SU-DHL-6 (cell line): ENCODE measurements around the gene CECR2.

ENCODE experiments used
- H2AFZ ChIP-seq: fragments of 200-600 bp; sonication (generic); 2 replicates; pipeline ENCODE4 v1.6.1; 2014; ENCODE audit warnings: low read depth, mild to moderate bottlenecking, moderate library complexity, mixed read lengths, antibody characterized with exemption, low read length; ENCODE audit not compliant: severe bottlenecking
- H3F3A ChIP-seq: fragments of 200-600 bp; shearing (Covaris generic); 2 replicates; pipeline ENCODE4 v1.6.0; 2016; ENCODE audit warnings: antibody characterized with exemption, mild to moderate bottlenecking; ENCODE audit not compliant: insufficient read depth
- H3K27ac ChIP-seq: fragments of 200-600 bp; sonication (generic); 2 replicates; pipeline ENCODE4 v1.5.1; 2016; ENCODE audit warnings: low read depth, mild to moderate bottlenecking, low read length, moderate library complexity, mixed read lengths
- H3K27me3 ChIP-seq: fragments of 200-600 bp; sonication (generic), shearing (Covaris generic); 2 replicates; pipeline ENCODE4 v1.6.0; 2014; ENCODE audit warnings: mild to moderate bottlenecking, low read length
- H3K36me3 ChIP-seq: fragments of 200-600 bp; sonication (generic); 2 replicates; pipeline ENCODE4 v1.6.1; 2014; ENCODE audit warnings: mild to moderate bottlenecking, low read length, mixed read lengths
- H3K4me2 ChIP-seq: fragments of 300-600, 200-600 bp; shearing (Covaris generic), sonication (generic); 2 replicates; pipeline ENCODE4 v1.6.0; 2014; ENCODE audit warnings: low read length, low read depth, mild to moderate bottlenecking; ENCODE audit not compliant: poor library complexity, severe bottlenecking
- H3K4me3 ChIP-seq: fragments of 200-600 bp; sonication (generic); 2 replicates; pipeline ENCODE4 v1.5.1; 2014; ENCODE audit warnings: antibody characterized with exemption, low read length, mild to moderate bottlenecking, mixed read lengths; ENCODE audit not compliant: insufficient read depth, poor library complexity, severe bottlenecking
- H3K79me2 ChIP-seq: fragments of 200-600 bp; sonication (generic); 2 replicates; pipeline ENCODE4 v1.6.1; 2014; ENCODE audit warnings: mild to moderate bottlenecking, low read length, moderate library complexity; ENCODE audit not compliant: insufficient read depth
- H3K9ac ChIP-seq: fragments of 200-600 bp; sonication (generic); 2 replicates; pipeline ENCODE4 v1.7.0; 2014; ENCODE audit warnings: mild to moderate bottlenecking, low read length
- H3K9me2 ChIP-seq: fragments of 200-600 bp; sonication (generic); replicated peaks from 2 replicates; pipeline ENCODE4 v1.6.1; 2014; ENCODE audit warnings: low read length; ENCODE audit not compliant: insufficient read depth
- H3K9me3 ChIP-seq: fragments of 200-600 bp; sonication (generic); 2 replicates; pipeline ENCODE4 v1.6.1; 2014; ENCODE audit warnings: low read length, mixed read lengths; ENCODE audit not compliant: insufficient read depth
- H4K20me1 ChIP-seq: fragments of 200-600 bp; sonication (generic); 2 replicates; pipeline ENCODE4 v1.6.1; 2014; ENCODE audit warnings: low read depth, mild to moderate bottlenecking, antibody characterized with exemption, low read length, moderate library complexity, mixed read lengths
- CTCF ChIP-seq: fragments of 200-600 bp; sonication (generic); IDR thresholded peaks from one replicate; pipeline ENCODE4 v1.5.1; 2017; ENCODE audit warnings: antibody characterized with exemption, mild to moderate bottlenecking, low read length, moderate library complexity; ENCODE audit not compliant: insufficient read depth, poor library complexity, severe bottlenecking
- EZH2phosphoT487 ChIP-seq: fragments of 200-600 bp; sonication (generic), shearing (Covaris generic); conservative IDR thresholded peaks from 2 replicates; pipeline ENCODE4 v1.6.1; 2018; ENCODE audit warnings: mild to moderate bottlenecking, antibody characterized with exemption, low read length, moderate library complexity, mixed read lengths

The CECR2 gene

GRCh38 chr22:17548010-17548755 lies 178.9 kb downstream of the CECR2 start:
- Histone ChIP-seq H3K27ac (no peak overlapping the region), H3F3A (no peaks in the 10 kb centered on the region), H3K36me3 (no peaks in the 10 kb centered on the region), H3K27me3 (no peaks in the 10 kb centered on the region), H3K9me3 (no peaks in the 10 kb centered on the region), H3K4me2 (no peak overlapping the region), H4K20me1 (no peaks in the 10 kb centered on the region), H3K9ac (no peak overlapping the region), H3K4me3 (no peak overlapping the region), H3K79me2 (no peaks in the 10 kb centered on the region), H3K9me2 (no peaks in the 10 kb centered on the region), H2AFZ (no peak overlapping the region)
- no peak for TF ChIP-seq CTCF
- no peak for TF ChIP-seq EZH2phosphoT487

GRCh38 chr22:17548756-17549035 lies 179.4 kb downstream of the CECR2 start:
- no peak overlapping the region for H2AFZ ChIP-seq
- H4K20me1 ChIP-seq: no peaks in the 10 kb centered on the region
- no peaks in the 10 kb centered on the region for H3K9me2 ChIP-seq
- H3K79me2 ChIP-seq: no peaks in the 10 kb centered on the region
- TF ChIP-seq CTCF (no peak), EZH2phosphoT487 (no peak)
- no peak overlapping the region for H3K4me2 ChIP-seq
- H3K27ac ChIP-seq: no peak overlapping the region
- no peaks in the 10 kb centered on the region for H3K27me3 ChIP-seq
- no peak overlapping the region for H3K4me3 ChIP-seq
- no peaks in the 10 kb centered on the region for H3F3A ChIP-seq
- no peaks in the 10 kb centered on the region for H3K36me3 ChIP-seq
- H3K9me3 ChIP-seq: no peaks in the 10 kb centered on the region
- H3K9ac ChIP-seq: no peak overlapping the region

GRCh38 chr22:17549183-17549582 lies 179.9 kb downstream of the CECR2 start:
- Histone ChIP-seq H3K27me3 (no peaks in the 10 kb centered on the region), H3K36me3 (no peaks in the 10 kb centered on the region)
- TF ChIP-seq CTCF (no peak), EZH2phosphoT487 (no peak)

More at GRCh38 chr22:17549183-17549582, 179.9 kb downstream of the CECR2 start:
- Histone ChIP-seq H3K79me2 (no peaks in the 10 kb centered on the region), H3F3A (no peaks in the 10 kb centered on the region), H3K27ac (no peak overlapping the region), H3K4me3 (no peak overlapping the region), H4K20me1 (no peaks in the 10 kb centered on the region), H3K9me2 (no peaks in the 10 kb centered on the region), H2AFZ (no peak overlapping the region), H3K9ac (no peak overlapping the region), H3K4me2 (no peak overlapping the region), H3K9me3 (no peaks in the 10 kb centered on the region)
